ENCODE results near the gene HAUS8.

- TF ChIP-seq POLR2A (IDR thresholded peaks at IDR 0.05), result no peak
- TF ChIP-seq, protein P1, sequence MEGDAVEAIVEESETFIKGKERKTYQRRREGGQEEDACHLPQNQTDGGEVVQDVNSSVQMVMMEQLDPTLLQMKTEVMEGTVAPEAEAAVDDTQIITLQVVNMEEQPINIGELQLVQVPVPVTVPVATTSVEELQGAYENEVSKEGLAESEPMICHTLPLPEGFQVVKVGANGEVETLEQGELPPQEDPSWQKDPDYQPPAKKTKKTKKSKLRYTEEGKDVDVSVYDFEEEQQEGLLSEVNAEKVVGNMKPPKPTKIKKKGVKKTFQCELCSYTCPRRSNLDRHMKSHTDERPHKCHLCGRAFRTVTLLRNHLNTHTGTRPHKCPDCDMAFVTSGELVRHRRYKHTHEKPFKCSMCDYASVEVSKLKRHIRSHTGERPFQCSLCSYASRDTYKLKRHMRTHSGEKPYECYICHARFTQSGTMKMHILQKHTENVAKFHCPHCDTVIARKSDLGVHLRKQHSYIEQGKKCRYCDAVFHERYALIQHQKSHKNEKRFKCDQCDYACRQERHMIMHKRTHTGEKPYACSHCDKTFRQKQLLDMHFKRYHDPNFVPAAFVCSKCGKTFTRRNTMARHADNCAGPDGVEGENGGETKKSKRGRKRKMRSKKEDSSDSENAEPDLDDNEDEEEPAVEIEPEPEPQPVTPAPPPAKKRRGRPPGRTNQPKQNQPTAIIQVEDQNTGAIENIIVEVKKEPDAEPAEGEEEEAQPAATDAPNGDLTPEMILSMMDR (IDR thresholded peaks at IDR 0.05), result no peak
Measured at GRCh38 chr19:17074634-17075034, 618 bp downstream of the HAUS8 start.

All from body of pancreas (tissue), 4 donors.